ENCODE measurements around the gene MAOB.

GRCh38 chrX:43733699-43734098 is 148.6 kb downstream of the MAOB start:
- no peak for TF ChIP-seq EZH2 (optimal IDR thresholded peaks at IDR 0.05; ENCODE audit: low read depth, low read length)
- TF ChIP-seq, protein P1, sequence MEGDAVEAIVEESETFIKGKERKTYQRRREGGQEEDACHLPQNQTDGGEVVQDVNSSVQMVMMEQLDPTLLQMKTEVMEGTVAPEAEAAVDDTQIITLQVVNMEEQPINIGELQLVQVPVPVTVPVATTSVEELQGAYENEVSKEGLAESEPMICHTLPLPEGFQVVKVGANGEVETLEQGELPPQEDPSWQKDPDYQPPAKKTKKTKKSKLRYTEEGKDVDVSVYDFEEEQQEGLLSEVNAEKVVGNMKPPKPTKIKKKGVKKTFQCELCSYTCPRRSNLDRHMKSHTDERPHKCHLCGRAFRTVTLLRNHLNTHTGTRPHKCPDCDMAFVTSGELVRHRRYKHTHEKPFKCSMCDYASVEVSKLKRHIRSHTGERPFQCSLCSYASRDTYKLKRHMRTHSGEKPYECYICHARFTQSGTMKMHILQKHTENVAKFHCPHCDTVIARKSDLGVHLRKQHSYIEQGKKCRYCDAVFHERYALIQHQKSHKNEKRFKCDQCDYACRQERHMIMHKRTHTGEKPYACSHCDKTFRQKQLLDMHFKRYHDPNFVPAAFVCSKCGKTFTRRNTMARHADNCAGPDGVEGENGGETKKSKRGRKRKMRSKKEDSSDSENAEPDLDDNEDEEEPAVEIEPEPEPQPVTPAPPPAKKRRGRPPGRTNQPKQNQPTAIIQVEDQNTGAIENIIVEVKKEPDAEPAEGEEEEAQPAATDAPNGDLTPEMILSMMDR (IDR thresholded peaks at IDR 0.05; ENCODE audit: low read length) = no peak
